ENCODE measurements around the gene GARS1. TPM values are rescaled to one million over a fixed set of nuclear protein-coding genes. Genes with fewer than 3 reads are reported as not detected.

Gene GARS1
- total RNA-seq, 1 donor from 2014 or later, result 214 TPM

DNA sequence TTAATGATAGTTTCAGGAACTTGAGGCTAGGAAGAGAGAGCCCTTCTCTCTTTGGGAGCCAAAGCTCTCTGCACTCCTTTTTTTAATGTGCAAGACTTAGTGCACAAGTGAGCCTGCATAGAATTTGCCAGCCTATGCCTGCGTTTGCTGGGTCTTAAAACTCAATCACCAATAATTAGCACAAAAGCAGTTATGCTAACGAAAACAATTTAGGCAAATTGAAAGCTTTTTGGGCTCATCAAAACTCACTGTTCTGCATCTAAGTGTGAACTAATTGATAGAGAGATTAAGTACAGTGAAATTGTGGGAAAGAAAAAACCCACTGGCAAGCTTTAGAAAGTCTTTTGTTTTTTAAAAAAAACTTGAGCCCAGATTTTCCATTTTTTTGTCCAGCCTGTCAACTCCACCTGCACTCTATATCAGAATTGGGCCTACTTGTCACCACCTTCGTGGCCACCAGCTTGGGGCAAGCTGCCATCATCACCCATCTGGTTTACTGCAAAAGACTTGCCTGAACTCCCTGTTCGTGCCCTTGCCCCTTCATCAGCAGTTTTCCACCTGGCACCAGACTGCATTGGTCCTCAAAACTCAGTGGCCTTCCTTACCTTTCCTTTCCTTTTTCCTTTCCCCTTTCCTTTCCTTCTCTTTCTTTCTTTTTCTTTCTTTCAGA lies 49.7 kb downstream of the GARS1 start:
- Mint-ChIP-seq H3K36me3 (ENCODE audit: low read depth) (peaks cover 35% of the 10 kb centered on the region), H3K27me3 (no peaks in the 10 kb centered on the region), H3K27ac (no peak overlapping the region), H3K4me3 (no peak overlapping the region), H3K4me1 (no peaks in the 10 kb centered on the region), H3K9me3 (no peaks in the 10 kb centered on the region)
- intact Hi-C loops (cut with micrococcal nuclease), result no loop called here
- ATAC-seq (ENCODE audit: low read depth) (no peak), DNase-seq (no peak)
- TF ChIP-seq, protein P1, sequence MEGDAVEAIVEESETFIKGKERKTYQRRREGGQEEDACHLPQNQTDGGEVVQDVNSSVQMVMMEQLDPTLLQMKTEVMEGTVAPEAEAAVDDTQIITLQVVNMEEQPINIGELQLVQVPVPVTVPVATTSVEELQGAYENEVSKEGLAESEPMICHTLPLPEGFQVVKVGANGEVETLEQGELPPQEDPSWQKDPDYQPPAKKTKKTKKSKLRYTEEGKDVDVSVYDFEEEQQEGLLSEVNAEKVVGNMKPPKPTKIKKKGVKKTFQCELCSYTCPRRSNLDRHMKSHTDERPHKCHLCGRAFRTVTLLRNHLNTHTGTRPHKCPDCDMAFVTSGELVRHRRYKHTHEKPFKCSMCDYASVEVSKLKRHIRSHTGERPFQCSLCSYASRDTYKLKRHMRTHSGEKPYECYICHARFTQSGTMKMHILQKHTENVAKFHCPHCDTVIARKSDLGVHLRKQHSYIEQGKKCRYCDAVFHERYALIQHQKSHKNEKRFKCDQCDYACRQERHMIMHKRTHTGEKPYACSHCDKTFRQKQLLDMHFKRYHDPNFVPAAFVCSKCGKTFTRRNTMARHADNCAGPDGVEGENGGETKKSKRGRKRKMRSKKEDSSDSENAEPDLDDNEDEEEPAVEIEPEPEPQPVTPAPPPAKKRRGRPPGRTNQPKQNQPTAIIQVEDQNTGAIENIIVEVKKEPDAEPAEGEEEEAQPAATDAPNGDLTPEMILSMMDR (IDR thresholded peaks at IDR 0.05), result no peak
- POLR2A ChIA-PET, result no interaction called here
- CTCF ChIA-PET, result no interaction called here

DNA sequence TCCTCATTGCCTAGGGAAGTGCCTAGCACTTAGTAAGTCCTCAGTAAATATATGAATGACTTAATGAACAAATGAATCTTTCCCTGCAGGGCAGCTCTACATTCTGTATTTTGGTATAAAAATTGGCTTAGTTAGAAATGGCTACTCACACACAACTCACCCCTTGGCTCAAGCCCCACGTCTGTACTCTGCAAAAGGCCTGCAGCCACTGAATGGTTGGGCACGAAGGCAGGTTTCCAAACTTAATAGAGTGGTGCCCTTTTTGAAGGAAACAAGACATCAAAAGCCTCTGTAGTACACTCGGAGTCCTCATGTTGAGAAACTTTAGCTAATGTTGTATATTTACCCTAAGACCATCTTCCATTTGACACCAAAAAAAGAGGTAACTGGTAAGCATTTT lies 51.0 kb downstream of the GARS1 start:
- Mint-ChIP-seq H3K4me1 (no peaks in the 10 kb centered on the region), H3K36me3 (ENCODE audit: low read depth) (peaks cover 32% of the 10 kb centered on the region), H3K4me3 (no peak overlapping the region), H3K27me3 (no peaks in the 10 kb centered on the region), H3K9me3 (no peaks in the 10 kb centered on the region), H3K27ac (no peak overlapping the region)
- intact Hi-C loops (cut with micrococcal nuclease), result no loop called here
- DNase-seq, result no peak
- POLR2A ChIA-PET, result no interaction called here
- CTCF ChIA-PET, result no interaction called here
- ATAC-seq (ENCODE audit: low read depth), result no peak
- TF ChIP-seq, protein P1 (IDR thresholded peaks at IDR 0.05), result no peak

DNA sequence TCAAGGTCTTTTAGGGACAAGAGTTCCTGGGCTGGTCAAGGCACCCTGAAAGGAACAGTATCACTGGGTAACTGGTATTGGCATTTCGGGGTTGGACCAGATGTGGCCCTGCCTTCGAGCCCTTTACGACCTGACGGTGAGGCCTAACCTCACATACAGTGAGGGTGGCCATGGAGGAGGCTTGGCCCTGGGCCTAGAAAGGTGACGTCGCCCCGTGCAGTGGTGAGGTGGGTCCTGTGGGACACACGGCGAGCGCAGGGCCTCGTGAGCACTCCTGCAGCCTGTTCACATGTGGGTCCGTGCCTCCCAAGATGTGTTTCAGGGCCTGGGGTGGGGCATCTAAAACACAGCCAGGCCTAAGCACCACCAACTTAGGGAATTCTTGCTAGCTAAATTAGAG lies 51.5 kb downstream of the GARS1 start:
- TF ChIP-seq, protein P1 (IDR thresholded peaks at IDR 0.05), result no peak
- ATAC-seq (ENCODE audit: low read depth) (no peak), DNase-seq (no peak)
- Mint-ChIP-seq H3K27ac (no peak overlapping the region), H3K4me1 (no peaks in the 10 kb centered on the region), H3K27me3 (no peaks in the 10 kb centered on the region), H3K9me3 (no peaks in the 10 kb centered on the region), H3K36me3 (ENCODE audit: low read depth) (peaks cover 32% of the 10 kb centered on the region), H3K4me3 (no peak overlapping the region)
- intact Hi-C loops (cut with micrococcal nuclease), result no loop called here
- ChIA-PET POLR2A (no interaction called here), CTCF (no interaction called here)

DNA sequence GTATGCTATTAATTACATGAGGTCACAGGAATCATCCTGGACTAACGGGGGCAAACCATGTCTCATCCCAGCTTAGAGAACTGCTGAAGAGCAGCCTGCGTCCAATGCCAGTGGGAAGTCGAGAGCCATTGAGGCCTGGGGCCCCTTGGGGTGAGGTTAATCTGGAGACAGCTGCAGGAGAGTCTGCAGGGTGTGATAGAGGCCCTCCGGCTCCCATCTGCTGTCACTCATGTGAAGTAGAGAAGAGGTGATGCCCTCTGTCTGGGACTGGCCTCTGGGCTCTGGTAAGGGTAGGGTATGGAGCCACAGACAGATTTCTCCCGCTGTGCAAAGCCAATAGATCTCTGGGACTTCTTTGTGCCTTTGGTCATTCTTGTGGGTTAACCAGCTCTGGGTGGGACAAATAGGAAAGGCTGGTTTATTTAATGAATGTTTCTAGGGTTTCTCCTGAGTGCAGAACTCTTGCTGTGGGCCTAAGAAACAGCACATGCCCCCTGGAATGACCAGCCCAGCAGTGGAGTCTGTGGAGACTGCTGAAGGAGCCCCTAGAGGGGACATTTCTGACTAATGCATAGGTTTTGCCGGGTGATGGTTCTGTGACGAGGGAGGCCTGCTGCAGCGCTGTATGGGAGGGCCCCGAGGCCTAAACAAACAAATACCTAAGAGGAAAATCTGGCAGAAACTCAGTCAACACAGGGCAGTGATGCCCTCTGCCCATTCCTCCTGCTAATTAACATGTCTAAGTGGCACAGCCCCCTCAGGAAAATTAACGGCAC lies 53.1 kb downstream of the GARS1 start:
- ChIA-PET POLR2A (no interaction called here), CTCF (no interaction called here)
- Mint-ChIP-seq H3K27ac (no peak overlapping the region), H3K27me3 (no peaks in the 10 kb centered on the region), H3K4me3 (no peak overlapping the region), H3K9me3 (no peaks in the 10 kb centered on the region), H3K4me1 (no peaks in the 10 kb centered on the region), H3K36me3 (ENCODE audit: low read depth) (peaks cover 28% of the 10 kb centered on the region)
- ATAC-seq (ENCODE audit: low read depth) (no peak), DNase-seq (no peak)
- intact Hi-C loops (cut with micrococcal nuclease), result no loop called here
- TF ChIP-seq, protein P1 (IDR thresholded peaks at IDR 0.05), result no peak

DNA sequence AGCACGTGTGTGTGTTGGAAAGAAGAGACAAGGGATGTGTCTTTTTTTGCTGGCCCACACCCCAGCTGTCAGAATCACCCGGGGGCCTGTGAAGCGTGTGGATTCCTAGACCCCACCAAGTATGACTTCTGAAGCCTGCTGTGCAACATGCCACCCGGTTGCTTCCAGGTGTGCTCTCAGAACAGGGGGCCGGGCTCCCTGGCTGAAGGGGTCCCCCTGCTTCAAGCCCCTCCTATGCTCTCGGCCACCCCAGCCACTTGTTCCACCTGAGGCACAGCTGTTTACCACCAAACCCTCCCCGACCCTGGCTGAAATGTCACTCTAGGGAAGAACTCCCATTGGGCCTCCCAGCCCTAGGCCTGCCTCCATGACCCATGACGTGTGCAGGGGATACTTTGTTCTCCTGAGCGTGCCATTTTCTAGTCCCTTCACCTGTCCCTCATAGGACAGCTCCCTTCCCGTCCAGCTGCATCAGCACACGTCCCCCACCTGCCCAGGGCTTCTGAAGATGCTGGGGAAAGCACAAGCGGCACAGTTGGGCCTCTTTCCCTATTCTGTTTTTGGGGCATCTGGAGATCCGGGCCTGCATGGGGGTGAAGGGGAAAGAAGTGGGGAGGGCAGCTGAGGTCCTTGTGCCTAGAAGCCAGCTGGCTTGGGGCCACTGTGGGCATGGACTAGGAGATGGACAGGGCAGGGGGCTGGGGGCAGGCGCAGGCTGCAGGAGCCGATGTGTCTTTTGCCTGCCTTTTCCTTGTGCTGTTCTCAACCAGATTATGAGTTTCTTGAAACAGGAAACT lies 54.3 kb downstream of the GARS1 start:
- TF ChIP-seq, protein P1 (IDR thresholded peaks at IDR 0.05), result no peak

More for the DNA sequence above, 54.3 kb downstream of the GARS1 start:
- H3K27ac Mint-ChIP-seq, result no peak overlapping the region
- H3K36me3 Mint-ChIP-seq (ENCODE audit: low read depth), result peaks cover 20% of the 10 kb centered on the region
- H3K4me3 Mint-ChIP-seq, result no peak overlapping the region
- H3K9me3 Mint-ChIP-seq, result no peaks in the 10 kb centered on the region
- no peaks in the 10 kb centered on the region for H3K27me3 Mint-ChIP-seq
- CTCF ChIA-PET, result no interaction called here
- ATAC-seq (ENCODE audit: low read depth), result no peak
- no peaks in the 10 kb centered on the region for H3K4me1 Mint-ChIP-seq
- intact Hi-C loops (cut with micrococcal nuclease), result no loop called here
- DNase-seq, result no peak
- POLR2A ChIA-PET, result interaction anchor here (0.6 kb wide), 1 partner anchor 327 kb away, joined by 5 read pairs; no protein-coding TSS in a partner anchor

All from activated B cell treated with CpG ODN at 0.5 μM for 24 hours (primary cell).